Mesangial cell (primary cell): ENCODE data around the gene NSD1. TPM values are rescaled to one million over a fixed set of nuclear protein-coding genes. Genes with fewer than 3 reads are reported as not detected.

ENCODE experiments used
- total RNA-seq: library from RNA; depleted of rRNA; stranded (reverse); fragments of >200 nt; gene quantifications from 2 replicates; pipeline ENCODE4 v1.2.3, GENCODE V29; 2015

NSD1 gene
- 23.1 and 28.0 TPM in 2 replicates for total RNA-seq

GRCh38 chr5:177133096-177133852, at the start of gene NSD1:
TSS of gene NSD1 (plus strand) at chr5:177133773. CDS start at chr5:177135104, 1,331 bp downstream.

GRCh38 chr5:177086654-177087397, 46.7 kb upstream of the NSD1 start, which contains the start of gene FGFR4:
TSS of gene FGFR4 (plus strand) at chr5:177086915. CDS start at chr5:177089603, 2,688 bp downstream.

GRCh38 chr5:177303121-177303924, 169.8 kb downstream of the NSD1 start, which contains the start of the genes PRELID1 and RAB24:
TSS of gene PRELID1 (plus strand) at chr5:177303799. CDS start at chr5:177303986, 187 bp downstream.
TSS of gene RAB24 (minus strand) at chr5:177303719. CDS start at chr5:177303288, 431 bp downstream.

GRCh38 chr5:177311723-177312648, 178.4 kb downstream of the NSD1 start, which contains the start of gene MXD3:
TSS of gene MXD3 (minus strand) at chr5:177311898. CDS start at chr5:177311830, 68 bp downstream.

Other genes starting within 250 kb of the NSD1 start
- not detected in 2 replicates for gene HK3, start 234.4 kb upstream of the NSD1 start, total RNA-seq
- gene UIMC1, start 127.0 kb upstream of the NSD1 start, total RNA-seq, result 14.7 and 16.5 TPM in 2 replicates
- 13.0 and 17.4 TPM in 2 replicates for gene ZNF346, start 111.1 kb upstream of the NSD1 start, total RNA-seq
- gene FGFR4, start 46.9 kb upstream of the NSD1 start, total RNA-seq, result 15.8 and 25.6 TPM in 2 replicates
- 15.2 and 26.5 TPM in 2 replicates for gene RAB24, start 169.9 kb downstream of the NSD1 start, total RNA-seq
- 113 and 239 TPM in 2 replicates for gene PRELID1, start 170.0 kb downstream of the NSD1 start, total RNA-seq
- gene MXD3, start 178.1 kb downstream of the NSD1 start, total RNA-seq, result 3.4 and 66.2 TPM in 2 replicates
- 336 and 347 TPM in 2 replicates for gene LMAN2, start 217.9 kb downstream of the NSD1 start, total RNA-seq
- gene RGS14, start 224.2 kb downstream of the NSD1 start, total RNA-seq, result 12.2 and 24.7 TPM in 2 replicates